ENCODE data around the gene COL27A1. TPM values are rescaled to one million over a fixed set of nuclear protein-coding genes. Genes with fewer than 3 reads are reported as not detected.

The COL27A1 gene
- total RNA-seq, 1 donor, result 2.1 TPM

- no peak for DNase-seq (ENCODE audit: low read depth)
- no peak for TF ChIP-seq CTCF (IDR thresholded peaks at IDR 0.05; ENCODE audit: insufficient read depth, low read length)
- no peak overlapping the region for H3K4me3 ChIP-seq (ENCODE audit: low read depth, low read length)
Observed at GRCh38 chr9:114341152-114341830, 186.0 kb downstream of the COL27A1 start.

- H3K4me3 ChIP-seq (ENCODE audit: low read depth, low read length), result no peak overlapping the region
- no peak for TF ChIP-seq CTCF (IDR thresholded peaks at IDR 0.05; ENCODE audit: insufficient read depth, low read length)
- DNase-seq (ENCODE audit: low read depth), result no peak
Observed at GRCh38 chr9:114341991-114342390, 186.7 kb downstream of the COL27A1 start.

- no peak for DNase-seq (ENCODE audit: low read depth)
- no peak overlapping the region for H3K4me3 ChIP-seq (ENCODE audit: low read depth, low read length)
- TF ChIP-seq CTCF (IDR thresholded peaks at IDR 0.05; ENCODE audit: insufficient read depth, low read length), result no peak
Observed at GRCh38 chr9:114342755-114343440, 187.6 kb downstream of the COL27A1 start.

DNA sequence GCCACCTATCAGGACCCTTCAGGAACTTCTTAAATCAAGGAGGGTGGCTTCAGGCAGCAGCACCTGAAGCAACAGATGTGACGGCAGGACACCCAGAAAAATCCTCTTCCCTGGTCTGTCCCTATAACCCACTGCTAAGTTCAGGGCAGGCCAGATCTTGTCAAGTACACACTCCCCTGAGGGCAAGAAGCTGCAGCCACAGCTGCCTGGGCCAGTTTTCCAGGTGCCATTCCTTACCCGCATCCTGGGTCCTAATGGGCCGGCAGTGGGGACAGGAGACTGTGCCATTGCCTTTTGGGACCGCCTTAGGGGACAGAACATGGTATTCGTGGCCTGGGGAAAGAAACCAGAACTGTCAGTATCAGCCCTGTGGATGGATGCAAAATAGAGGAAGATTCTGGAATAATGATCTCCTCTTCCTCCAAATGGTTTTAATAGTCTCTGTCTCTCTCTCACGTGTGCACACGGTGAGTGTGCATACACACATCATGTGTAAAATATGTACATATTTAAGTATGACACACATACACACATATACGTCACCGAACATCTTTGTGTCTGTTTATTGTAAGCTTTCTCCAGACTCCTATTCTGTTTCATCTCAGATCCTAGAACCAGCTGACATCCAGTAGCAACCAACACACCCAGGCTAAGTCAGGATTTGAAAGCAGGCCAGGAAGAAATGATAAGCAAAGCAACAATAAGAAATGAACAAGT, 188.3 kb downstream of the COL27A1 start:
- TF ChIP-seq CTCF (IDR thresholded peaks at IDR 0.05; ENCODE audit: insufficient read depth, low read length), result no peak
- DNase-seq (ENCODE audit: low read depth), result peak; percentile 65
- H3K4me3 ChIP-seq (ENCODE audit: low read depth, low read length), result no peak overlapping the region

- TF ChIP-seq CTCF (IDR thresholded peaks at IDR 0.05; ENCODE audit: insufficient read depth, low read length), result no peak
- no peak for DNase-seq (ENCODE audit: low read depth)
- H3K4me3 ChIP-seq (ENCODE audit: low read depth, low read length), result no peak overlapping the region
Observed at GRCh38 chr9:114344188-114344566, 188.8 kb downstream of the COL27A1 start.

- no peak overlapping the region for H3K4me3 ChIP-seq (ENCODE audit: low read depth, low read length)
Observed at GRCh38 chr9:114344692-114345091, 189.4 kb downstream of the COL27A1 start.

More at GRCh38 chr9:114344692-114345091, 189.4 kb downstream of the COL27A1 start:
- TF ChIP-seq CTCF (IDR thresholded peaks at IDR 0.05; ENCODE audit: insufficient read depth, low read length), result no peak
- no peak for DNase-seq (ENCODE audit: low read depth)

Data from fibroblast of the aortic adventitia (primary cell).